HG02884 (cell line): ENCODE measurements around the gene BBS12.
"Not testable (repeated sequence)": the region's sequence is repeated elsewhere in the genome, so short reads cannot be mapped to it uniquely, and the experiment has no call there.

Experiments used
- ATAC-seq: cut with Tn5 transposase; IDR thresholded peaks from one replicate; pipeline ENCODE4 v1.9.1; 2021; ENCODE audit warnings: mild to moderate bottlenecking, moderate library complexity; ENCODE audit not compliant: unreplicated experiment

BBS12 gene

DNA sequence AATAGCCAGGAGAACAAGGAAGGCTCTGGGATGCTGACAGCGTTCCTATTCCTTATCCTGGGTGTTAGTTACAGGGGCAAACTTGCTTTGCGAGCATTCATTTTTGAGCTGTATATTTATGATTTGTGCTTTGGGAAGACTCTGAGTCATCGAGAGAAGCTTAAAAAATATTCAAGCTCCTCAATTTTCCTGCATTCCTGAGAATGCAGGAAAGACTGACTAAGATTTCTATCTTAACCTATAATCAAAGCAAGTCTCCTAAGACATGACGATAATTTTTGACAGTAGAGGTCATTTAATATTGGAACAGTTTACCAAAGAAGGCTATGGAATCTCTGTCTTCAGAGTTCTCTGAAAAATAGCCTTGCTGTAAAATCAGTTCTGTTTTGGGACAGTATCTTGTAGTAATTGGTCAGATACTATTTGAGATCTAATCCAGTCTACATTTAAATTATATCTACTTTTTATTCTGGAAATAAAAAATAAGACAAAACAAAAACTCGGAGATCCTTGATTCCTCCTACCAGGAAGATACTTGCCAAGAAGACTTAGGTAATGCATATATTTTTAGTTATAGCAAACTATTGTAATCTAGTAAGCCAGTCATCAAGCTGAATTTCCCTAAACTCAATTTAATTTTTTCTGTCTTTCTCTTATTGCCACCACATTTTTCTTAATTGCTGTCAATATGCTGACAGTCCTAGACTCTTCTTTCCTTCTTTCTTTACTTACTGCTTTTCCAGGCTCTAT is 31.7 kb downstream of the BBS12 start:
- no peak for ATAC-seq

DNA sequence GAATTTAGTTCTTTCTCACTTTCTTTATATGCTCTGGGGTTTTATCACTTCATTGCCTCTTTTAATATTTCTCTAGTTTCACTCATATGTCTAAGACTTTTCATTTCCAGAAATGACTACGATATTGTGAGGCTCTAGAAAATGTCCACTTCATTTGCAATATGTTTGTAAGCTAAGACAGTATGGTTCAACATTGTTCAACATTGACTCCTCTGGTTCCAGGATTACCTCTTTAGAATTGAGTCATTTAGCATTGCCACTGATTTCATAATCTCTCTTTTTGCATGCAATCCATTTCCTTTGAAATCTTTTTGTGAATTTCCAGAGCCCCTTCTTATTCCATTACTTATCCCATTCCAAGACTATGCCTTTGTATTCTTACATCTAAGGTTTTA is 32.3 kb downstream of the BBS12 start:
- peak; percentile 92 for ATAC-seq

DNA sequence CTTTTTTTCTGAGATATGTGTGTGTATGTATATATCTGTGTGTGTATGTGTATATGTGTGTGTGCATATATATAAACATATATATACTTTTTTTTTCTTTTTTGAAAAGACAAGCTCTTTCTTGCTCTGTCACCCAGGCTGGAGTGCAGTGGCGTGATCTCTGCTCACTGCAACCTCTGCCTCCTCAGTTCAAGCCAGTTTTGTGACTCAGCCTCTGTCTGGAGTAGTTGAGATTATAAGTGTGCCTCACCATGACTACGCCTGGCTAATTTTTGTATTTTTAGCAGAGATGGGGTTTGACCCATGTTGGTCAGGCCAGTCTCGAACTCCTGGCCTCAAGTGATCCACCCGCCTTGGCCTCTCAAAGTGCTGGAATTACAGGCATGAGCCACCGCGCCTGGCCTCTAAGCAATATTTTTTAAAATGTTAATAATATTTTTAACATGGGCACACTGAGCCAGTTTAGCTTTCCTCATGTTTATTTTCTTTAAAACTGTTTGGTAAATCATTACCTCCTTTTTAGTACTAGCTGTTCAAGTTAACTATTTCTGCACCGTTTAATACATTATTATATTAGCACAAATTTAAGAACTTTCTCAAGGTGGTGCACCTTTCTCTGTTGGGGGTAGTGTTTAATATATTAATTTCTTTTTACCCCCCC is 33.3 kb downstream of the BBS12 start:
- ATAC-seq, result no peak

DNA sequence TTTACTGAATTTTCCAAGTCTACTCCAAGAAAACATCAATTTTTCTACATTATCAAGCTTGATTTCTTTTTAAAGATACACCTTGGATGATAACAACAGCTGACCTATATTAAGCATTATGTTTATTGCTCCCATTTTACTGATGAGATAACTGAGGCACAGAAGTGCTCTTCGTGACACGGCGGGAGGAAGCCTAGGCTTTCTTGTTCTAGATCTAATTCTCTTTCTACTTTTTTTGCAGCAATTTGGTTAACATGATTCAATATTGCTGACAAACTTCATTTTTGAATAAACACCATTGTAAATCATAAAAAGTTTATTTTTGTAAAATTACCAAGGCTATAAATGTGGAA is 33.8 kb downstream of the BBS12 start:
- ATAC-seq, result no peak

DNA sequence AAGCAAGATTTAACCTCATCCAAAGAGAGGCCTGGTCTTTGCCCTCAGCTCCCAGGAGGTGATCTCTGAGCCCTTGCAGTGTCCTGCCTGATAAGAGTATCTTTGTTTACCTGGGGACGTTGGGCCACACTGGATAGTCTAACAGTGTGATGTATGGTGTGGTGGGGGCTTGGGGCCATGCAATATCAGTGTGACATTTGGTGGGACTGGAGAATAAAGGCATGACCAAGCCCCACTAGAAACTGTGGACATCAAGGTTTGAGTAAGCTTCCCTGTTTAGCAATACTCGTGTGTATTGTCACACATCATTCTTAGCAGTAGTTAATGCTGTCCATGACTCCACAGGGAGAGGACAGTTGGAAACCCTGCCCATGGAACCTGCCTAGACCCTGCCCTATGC is 34.4 kb downstream of the BBS12 start:
- no peak for ATAC-seq

DNA sequence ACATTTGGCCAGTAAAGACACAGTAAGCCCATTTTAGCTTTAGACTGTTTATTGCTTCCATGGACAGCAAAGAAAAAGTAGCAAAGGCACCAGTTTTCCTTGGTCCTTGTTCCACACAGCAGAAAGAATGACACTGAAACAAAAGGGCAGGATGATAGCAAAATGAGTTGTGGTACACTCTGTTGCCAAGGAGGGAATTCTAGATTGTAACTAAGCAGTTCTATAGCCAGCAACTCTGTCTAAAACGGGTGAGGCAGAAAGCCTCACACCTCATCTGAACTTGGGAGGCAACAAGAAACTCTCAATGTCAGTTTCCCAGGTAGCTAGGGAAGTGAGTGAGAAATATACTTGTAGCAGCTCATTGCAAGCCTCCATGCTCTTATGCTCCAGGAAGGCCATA is 39.2 kb downstream of the BBS12 start:
- ATAC-seq, result no peak

DNA sequence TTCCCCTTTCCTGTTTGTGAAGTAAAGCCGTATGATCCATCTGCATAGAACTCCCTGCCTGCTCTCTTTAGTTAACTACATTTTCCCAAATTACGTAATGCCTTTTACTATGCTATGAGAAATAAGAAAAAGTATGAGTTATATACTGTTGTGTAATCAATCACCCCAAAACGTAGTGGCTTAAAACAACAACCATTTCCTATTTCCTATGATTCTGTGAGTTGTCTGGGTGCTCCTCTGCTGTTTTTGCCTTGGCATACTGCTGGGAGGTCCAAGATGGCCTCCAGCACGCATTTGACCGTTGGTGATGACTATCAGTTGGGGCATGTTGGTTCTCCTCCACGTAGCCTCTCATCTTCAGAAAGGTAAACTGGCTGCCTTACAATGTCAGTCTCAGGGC is 39.8 kb downstream of the BBS12 start:
- ATAC-seq, result no peak

DNA sequence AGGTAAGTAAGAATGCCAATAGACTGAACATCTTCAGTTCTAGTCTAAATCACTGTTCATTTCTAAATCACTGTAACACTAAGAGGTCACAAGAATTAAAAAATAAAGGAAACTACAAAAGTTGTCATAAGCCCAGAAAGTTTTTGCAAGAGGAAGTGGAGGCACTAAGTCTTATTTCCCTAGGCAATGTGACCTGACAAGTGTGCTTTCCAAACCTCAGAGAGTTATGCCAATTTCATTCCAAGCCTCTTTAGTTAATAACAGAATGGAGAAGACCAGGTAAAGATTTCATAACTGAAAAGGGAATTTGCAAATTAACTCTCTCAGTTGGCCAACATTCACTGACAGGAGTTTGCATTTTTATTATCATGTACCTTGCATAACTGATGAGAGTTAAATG is 40.5 kb downstream of the BBS12 start:
- ATAC-seq, result no peak

DNA sequence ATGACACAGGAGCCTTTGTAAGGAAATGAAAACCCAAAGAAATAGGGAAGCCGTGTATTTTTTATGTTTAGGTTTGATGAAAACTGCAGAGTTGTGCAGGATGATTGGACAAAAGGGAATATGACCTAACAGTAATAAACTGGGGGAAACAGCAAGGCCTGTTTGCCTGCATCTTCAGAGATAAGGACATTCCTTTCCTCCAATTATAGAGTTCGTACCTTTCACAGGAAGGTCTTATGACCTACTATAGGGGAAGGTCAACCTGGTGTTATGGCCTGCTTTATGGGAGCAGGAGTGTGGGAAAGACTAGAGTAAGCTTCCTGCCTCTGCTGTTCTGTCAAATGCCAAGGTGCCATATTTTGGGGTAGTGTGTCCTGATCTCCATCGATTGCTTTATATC is 42.5 kb downstream of the BBS12 start:
- no peak for ATAC-seq

DNA sequence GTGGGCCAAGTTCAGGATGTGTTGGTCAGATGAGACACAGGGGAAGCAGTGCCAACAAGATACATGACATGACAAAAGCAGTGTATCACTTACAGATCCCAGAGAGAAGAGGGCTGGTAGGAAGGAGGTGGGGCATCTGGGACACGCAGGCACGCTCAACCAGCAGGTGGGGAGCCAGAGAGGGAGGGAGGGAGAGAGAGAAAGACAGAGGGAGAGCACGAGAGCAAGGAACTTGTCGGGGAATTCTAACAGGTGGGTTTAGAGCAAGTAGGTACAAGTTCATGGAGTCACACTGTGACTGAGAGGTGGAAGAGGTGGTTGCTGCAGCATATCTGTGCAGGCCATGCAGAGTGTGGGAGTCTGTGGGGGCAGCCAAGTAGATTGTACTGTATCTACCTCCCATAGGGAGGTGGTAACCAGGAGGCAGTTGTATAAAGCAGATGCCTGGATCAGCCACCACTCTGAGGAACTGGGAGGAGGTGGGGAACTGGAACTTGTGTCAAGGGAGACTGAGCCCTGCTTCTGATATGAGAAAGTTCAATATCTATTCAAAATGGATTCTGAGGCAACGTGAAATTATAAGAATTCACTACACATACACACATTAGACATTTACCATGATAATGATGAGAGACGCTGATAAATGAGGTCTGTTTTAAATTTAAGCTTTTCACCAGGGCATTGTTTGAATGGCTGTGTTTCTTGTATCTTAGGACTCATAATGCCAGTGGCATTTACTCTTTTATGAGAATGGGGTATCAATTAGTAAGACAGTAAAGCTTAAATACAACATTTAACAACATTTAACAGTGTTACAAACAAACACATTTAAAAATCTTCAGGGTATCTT is 43.7 kb downstream of the BBS12 start:
- no peak for ATAC-seq

DNA sequence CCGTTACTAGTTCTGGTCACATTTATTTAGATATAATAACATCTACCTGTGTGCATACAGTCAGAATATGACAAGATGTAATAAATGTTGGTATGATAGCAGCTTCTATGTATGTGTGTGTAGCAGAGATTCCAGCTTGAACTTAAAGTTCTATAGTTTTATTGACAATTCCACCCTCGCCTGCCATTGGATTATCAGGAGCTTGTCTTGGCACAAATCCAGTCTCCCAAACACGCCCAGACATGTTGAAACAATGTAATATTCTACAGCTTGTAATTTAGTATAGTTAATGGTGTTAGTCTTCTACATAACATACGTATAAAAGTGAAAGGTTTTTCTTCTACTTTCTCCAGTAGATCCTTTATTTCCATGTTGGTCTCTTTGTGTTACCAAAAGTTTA is 44.4 kb downstream of the BBS12 start:
- no peak for ATAC-seq

DNA sequence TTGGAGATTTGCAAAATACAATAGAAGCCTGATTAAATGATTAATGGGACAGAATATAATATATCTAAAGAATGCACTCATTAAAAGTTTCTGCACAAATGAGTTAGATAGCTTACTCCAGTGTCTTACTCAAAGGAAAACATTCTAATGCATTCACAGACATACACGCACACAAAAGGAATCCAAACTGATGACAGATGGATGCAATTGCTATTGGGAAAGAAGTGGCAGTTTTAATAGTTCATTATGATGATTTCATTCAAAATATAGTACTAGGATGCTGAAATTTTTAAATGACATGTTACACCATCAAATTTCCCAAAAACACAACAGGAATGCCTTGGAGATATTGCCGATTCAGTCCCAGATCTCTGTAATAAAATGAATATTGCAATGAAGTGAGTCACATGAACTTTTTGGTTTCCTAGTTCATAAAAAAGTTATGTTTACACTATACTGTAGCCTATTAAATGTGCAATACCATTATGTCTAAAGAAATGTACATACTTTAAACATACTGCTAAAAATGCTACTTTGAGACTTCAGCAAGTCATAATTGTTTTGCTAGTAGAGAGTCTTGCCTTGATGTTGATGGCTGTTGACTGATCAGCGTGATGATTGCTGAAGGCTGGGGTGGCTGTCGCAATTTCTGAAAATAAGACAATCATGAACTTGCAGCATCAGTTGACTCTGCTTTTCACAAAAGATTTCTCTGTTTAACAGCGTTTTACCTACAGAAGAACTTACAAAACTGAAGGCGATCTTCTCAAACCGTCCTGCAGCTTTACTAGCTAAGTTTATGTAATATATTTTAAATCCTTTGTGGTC is 45.6 kb downstream of the BBS12 start:
- ATAC-seq, result no peak

DNA sequence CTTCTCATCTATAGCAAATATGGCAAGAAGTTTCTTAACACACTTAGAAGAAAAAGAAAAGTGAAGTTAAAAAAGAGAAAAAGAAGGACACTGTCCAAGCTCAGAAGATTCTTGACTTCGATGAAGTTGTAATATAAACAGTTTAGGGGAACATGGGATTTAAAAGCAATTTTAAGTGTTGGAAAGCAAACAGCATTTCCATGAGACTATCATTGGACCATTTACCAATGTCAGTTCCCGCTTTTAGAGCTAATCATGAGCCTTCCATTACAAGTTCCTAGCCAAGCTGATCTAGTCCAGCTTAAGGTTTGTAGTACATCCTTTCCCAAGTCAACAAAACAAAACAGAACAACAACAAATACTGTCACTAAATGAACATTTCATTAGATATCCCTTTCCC is 49.0 kb downstream of the BBS12 start:
- ATAC-seq, result no peak

DNA sequence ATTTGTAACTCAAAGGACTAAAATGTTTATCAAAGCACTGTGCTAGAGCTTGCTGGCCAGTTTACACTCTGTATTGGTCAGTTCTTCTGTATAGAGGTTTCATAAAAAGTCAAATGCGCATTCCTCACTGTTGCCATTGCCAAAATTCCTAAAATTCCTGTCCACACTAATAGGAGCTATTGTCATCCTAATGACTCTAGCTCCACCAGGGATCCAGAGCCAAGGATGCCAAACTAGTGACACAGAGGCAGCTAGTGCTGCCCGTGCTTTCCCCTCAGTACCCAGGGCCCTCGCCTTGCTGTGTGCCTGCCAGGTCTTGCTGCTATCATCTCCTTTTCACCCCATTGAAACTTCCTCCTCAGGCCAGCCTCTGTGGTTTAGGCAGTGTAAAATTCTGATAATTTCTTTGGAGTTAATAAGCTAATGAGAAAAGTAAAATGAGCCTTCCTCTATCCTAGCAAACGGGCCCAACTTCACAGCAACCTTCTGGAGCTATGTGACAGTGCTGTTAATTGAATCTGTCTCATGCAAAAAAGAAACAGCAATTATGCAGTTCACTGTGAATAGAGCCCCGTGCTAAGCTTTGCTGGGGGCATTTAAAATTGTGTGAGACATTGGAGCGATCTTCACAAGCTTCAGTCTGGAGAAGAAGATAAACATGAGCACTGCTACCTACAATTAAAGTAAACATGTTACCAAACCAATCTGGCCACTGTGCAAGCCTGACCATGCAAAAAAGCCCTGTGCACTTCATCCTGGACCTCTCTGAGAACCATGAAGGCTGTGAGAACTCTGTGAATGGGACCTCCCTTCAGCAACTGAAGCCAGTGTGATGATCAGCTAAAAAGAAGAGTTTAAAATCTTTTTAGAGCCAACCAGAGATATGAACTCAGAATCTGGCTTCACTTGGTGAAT is 51.1 kb downstream of the BBS12 start:
- no peak for ATAC-seq

DNA sequence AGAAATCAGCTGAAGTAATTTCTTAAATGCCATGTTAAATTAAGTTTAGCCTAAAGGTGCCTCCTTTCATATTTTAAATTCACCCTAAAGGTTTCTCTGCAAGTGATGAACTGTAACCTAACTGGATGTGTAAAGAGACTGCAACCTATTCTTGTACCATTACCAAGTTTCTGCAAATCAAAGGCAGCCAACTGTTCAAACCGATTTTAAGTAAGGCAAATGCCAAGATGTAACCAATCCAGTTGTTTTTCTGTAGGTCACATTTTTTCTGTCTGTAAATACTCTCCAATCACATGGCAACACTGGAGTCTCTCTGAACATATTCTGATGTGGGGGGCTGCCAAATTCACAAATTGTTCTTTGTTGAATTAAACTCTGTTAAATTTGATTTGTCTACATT is 51.8 kb downstream of the BBS12 start:
- no peak for ATAC-seq

DNA sequence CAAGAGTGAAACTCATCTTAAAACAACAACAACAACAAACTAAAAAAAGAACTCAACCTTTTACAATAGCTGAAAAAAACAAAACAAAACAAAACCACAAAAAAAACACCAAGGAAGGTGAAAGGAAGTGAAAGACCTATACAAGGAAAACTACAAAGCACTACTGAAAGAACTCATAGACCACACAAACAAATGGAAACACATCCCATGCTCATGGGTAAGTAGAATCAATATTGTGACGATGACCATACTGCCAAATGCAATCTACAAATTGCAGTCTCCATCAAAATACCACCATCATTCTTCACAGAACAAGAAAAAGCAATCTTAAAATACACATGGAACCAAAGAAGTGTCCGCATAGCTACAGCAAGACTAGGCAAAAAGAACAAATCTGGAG is 52.6 kb downstream of the BBS12 start:
- no peak for ATAC-seq

DNA sequence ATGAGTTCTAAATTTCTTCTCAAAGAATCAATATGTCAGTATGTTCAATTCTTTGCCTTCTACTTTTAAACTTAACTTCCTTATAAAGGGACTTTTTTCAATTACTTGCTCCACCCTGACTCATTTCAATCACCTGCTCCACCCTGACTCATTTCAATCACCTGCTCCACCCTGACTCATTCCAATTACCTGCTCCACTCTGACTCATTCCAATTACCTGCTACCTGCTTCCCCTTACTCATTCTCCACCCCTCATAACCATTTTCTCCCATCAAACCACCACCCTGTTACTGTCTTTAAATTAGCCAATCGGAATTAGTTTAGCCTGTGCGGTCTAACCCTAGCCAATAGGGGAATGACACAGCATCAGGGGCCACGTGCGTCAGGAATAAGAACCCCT is 53.8 kb downstream of the BBS12 start:
- ATAC-seq, result not testable (repeated sequence)

DNA sequence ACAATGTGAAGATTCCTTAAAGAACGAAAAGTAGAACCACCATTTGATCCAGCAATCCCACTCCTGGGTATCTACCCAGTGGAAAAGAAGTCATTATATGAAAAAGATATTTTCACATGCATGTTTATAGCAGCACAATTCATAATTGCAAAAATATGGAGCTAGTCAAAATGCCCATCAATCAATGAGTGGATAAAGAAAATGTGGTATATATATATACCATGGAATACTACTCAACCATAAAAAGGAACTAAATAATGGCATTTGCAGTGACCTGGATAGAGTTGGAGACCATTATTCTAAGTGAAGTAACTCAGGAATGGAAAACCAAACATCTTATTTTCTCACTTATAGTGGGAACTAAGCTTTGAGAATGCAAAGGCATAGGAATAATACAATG is 54.4 kb downstream of the BBS12 start:
- ATAC-seq, result not testable (repeated sequence)

DNA sequence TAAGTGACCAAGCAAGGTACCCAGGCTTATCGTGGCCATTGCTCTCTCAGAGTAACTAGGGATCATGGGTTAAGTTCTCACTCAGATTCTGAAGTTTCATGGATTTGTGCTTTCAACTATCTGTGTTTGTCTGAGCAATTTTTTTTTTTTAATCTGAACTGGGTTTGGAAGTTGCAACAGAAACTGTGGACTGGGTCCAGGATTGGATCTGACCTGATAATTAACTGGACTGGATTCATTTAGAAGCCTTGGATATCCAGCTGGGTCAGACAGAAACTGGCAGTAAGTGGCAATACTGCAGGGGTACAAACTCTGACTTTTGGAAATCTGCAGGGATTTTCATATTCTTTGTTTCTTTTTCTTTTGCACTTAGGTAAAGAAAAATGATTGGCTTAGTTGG is 55.4 kb downstream of the BBS12 start:
- ATAC-seq, result no peak

DNA sequence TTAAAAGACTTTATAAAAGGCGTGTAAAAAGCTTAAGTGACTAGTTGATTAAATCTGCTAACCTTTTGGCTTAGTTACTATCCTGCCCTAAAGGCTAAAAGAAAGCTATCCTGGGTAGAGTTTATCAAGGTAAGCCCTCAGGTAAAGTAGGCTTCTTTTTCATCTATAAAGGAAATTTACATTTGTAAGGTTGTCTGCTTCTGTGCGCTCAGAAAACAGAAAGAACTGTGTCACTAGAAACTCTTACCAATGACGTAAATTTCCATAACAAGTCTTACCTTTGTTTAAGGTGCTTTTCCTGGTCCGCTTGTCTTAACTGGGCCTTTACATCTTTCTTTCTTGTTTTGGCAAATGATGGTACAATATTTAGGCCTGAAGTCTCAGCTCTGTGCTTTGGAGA is 56.4 kb downstream of the BBS12 start:
- ATAC-seq, result no peak
